IMR-90 (cell line): Measurements from ENCODE around the gene EFEMP2. TPM values are rescaled to one million over a fixed set of nuclear protein-coding genes. Genes with fewer than 3 reads are reported as not detected.

Experiments
- ATAC-seq: fragments of 200-7000 bp; cut with Tn5 transposase; 2 replicates; pipeline ENCODE4 v1.9.1; 2020; ENCODE audit warnings: low read depth, mild to moderate bottlenecking, moderate library complexity
- BruUV-seq: library from RNA; stranded (reverse); fragments of 400-500 nt; replicated peaks from 2 replicates; lab custom pipeline; 2021; lab: Mats Ljungman, UMichigan
- CTCF ChIA-PET: fragments of 300-600 bp; formaldehyde crosslinking; extraction: SDS; loops from one replicate; lab custom pipeline; 2021; ENCODE audit warnings: antibody characterized with exemption; lab: Yijun Ruan, JAX
- POLR2A ChIA-PET: fragments of 300-600 bp; sonication (Branson Sonifier 250); formaldehyde crosslinking; loops from one replicate; lab custom pipeline; 2022; ENCODE audit warnings: antibody characterized with exemption; ENCODE audit not compliant: unreplicated experiment; lab: Charles Lee
- DNase-seq: peaks from one replicate; pipeline ENCODE4 v3.0.0; 2013
- H2AFZ ChIP-seq: replicated peaks from 2 replicates; pipeline ENCODE3; 2013; ENCODE audit warnings: low read length, mild to moderate bottlenecking; ENCODE audit not compliant: poor library complexity
- H2AK5ac ChIP-seq: 2 replicates; pipeline ENCODE4 v1.6.1; 2013; ENCODE audit warnings: low read depth, low read length, inconsistent platforms
- H2AK9ac ChIP-seq: replicated peaks from 2 replicates; pipeline ENCODE3; 2013; ENCODE audit warnings: mild to moderate bottlenecking, low read depth, low read length, moderate library complexity; ENCODE audit not compliant: poor library complexity
- H2BK120ac ChIP-seq: 2 replicates; pipeline ENCODE4 v1.6.1; 2013; ENCODE audit warnings: low read depth, low read length, inconsistent platforms
- H2BK15ac ChIP-seq: 3 replicates; pipeline ENCODE4 v1.6.1; 2013; ENCODE audit warnings: low read depth, low read length, inconsistent platforms
- H2BK20ac ChIP-seq: 2 replicates; pipeline ENCODE4 v1.6.1; 2013; ENCODE audit warnings: low read depth, mild to moderate bottlenecking, inconsistent platforms, low read length, moderate library complexity
- H2BK5ac ChIP-seq: 2 replicates; pipeline ENCODE4 v1.6.1; 2013; ENCODE audit warnings: mild to moderate bottlenecking, low read depth, low read length, inconsistent platforms; ENCODE audit not compliant: poor library complexity, severe bottlenecking
- H3K14ac ChIP-seq: replicated peaks from 2 replicates; pipeline ENCODE4 v1.6.1; 2013; ENCODE audit warnings: low read depth, low read length, inconsistent platforms
- H3K18ac ChIP-seq: 2 replicates; pipeline ENCODE4 v1.6.1; 2013; ENCODE audit warnings: low read depth, low read length, control low read depth
- H3K23ac ChIP-seq: 2 replicates; pipeline ENCODE4 v1.6.1; 2013; ENCODE audit warnings: low read depth, low read length, inconsistent platforms
- H3K27ac ChIP-seq: 2 replicates; pipeline ENCODE4 v1.5.1; 2013; ENCODE audit warnings: mild to moderate bottlenecking, control low read depth, low read length; ENCODE audit not compliant: insufficient read depth
- H3K27me3 ChIP-seq: 2 replicates; pipeline ENCODE4 v1.6.1; 2013; ENCODE audit warnings: low read length; ENCODE audit not compliant: control insufficient read depth, insufficient read depth
- H3K36me3 ChIP-seq: 2 replicates; pipeline ENCODE4 v1.6.1; 2013; ENCODE audit warnings: low read length, mixed read lengths; ENCODE audit not compliant: control insufficient read depth, insufficient read depth
- H3K4ac ChIP-seq: 2 replicates; pipeline ENCODE4 v1.6.1; 2013; ENCODE audit warnings: low read depth, low read length, inconsistent platforms
- H3K4me1 ChIP-seq: 2 replicates; pipeline ENCODE4 v1.6.1; 2013; ENCODE audit warnings: low read length, mixed read lengths; ENCODE audit not compliant: control insufficient read depth, insufficient read depth
- H3K4me2 ChIP-seq: 2 replicates; pipeline ENCODE4 v1.6.1; 2013; ENCODE audit warnings: low read depth, mild to moderate bottlenecking, control low read depth, low read length, moderate library complexity
- H3K4me3 ChIP-seq: 2 replicates; pipeline ENCODE4 v1.5.1; 2013; ENCODE audit warnings: low read depth, mild to moderate bottlenecking, control low read depth, low read length, moderate library complexity; ENCODE audit not compliant: insufficient read depth
- H3K56ac ChIP-seq: 2 replicates; pipeline ENCODE4 v1.6.1; 2013; ENCODE audit warnings: low read length, inconsistent platforms; ENCODE audit not compliant: insufficient read depth; ENCODE audit errors: extremely low read depth
- H3K79me1 ChIP-seq, 2 experiments: 2 replicates each; pipeline ENCODE4 v1.6.1; 2013; ENCODE audit warnings: low read length in 2 of 2, inconsistent platforms in 1 of 2, low read depth in 1 of 2
- H3K9ac ChIP-seq: 2 replicates; pipeline ENCODE4 v1.6.1; 2013; ENCODE audit warnings: low read depth, low read length, control low read depth
- H3K9me1 ChIP-seq: 2 replicates; pipeline ENCODE4 v1.6.1; 2013; ENCODE audit warnings: low read length, inconsistent platforms; ENCODE audit not compliant: insufficient read depth
- H3K9me3 ChIP-seq: 2 replicates; pipeline ENCODE4 v1.6.1; 2013; ENCODE audit warnings: low read length; ENCODE audit not compliant: control insufficient read depth, insufficient read depth
- H4K20me1 ChIP-seq: 2 replicates; pipeline ENCODE4 v1.6.1; 2013; ENCODE audit warnings: low read length, inconsistent platforms; ENCODE audit not compliant: insufficient read depth
- H4K5ac ChIP-seq: 2 replicates; pipeline ENCODE4 v1.6.1; 2013; ENCODE audit warnings: mild to moderate bottlenecking, low read depth, low read length, control low read depth
- H4K8ac ChIP-seq, 2 experiments: 2 replicates each; pipeline ENCODE4 v1.6.1; 2013; ENCODE audit warnings: low read depth in 2 of 2, low read length in 2 of 2, control low read depth in 1 of 2, inconsistent platforms in 1 of 2
- H4K91ac ChIP-seq: 2 replicates; pipeline ENCODE4 v1.6.1; 2013; ENCODE audit warnings: low read depth, low read length, inconsistent platforms; ENCODE audit not compliant: insufficient read depth
- BHLHE40 ChIP-seq: fragments of 150-350 bp; IDR thresholded peaks from 2 replicates; pipeline ENCODE4 v1.6.1; 2016; ENCODE audit warnings: mild to moderate bottlenecking, low read depth, low read length
- CHD1 ChIP-seq: IDR thresholded peaks from 2 replicates; pipeline ENCODE4 v1.6.1; 2012; ENCODE audit warnings: low read depth, low read length, improper control_type of control experiment
- CTCF ChIP-seq: conservative IDR thresholded peaks from 2 replicates; pipeline ENCODE4 v1.5.1; 2012; ENCODE audit warnings: mild to moderate bottlenecking, low read depth, low read length, improper control_type of control experiment
- ELK1 ChIP-seq: fragments of 150-350 bp; IDR thresholded peaks from 2 replicates; pipeline ENCODE4 v1.6.1; 2016; ENCODE audit warnings: low read depth, mild to moderate bottlenecking, low read length, moderate library complexity, borderline replicate concordance
- FOS ChIP-seq: fragments of 150-350 bp; IDR thresholded peaks from 2 replicates; pipeline ENCODE4 v1.6.1; 2016; ENCODE audit warnings: low read depth, low read length
- MAFK ChIP-seq: IDR thresholded peaks from 2 replicates; pipeline ENCODE4 v1.6.1; 2012; ENCODE audit warnings: low read depth, low read length, improper control_type of control experiment
- MAZ ChIP-seq: IDR thresholded peaks from 2 replicates; pipeline ENCODE4 v1.6.1; 2012; ENCODE audit warnings: low read depth, mild to moderate bottlenecking, low read length, improper control_type of control experiment, moderate library complexity, borderline replicate concordance
- NFE2L2 ChIP-seq: fragments of 150-350 bp; IDR thresholded peaks from 2 replicates; pipeline ENCODE4 v1.6.1; 2016; ENCODE audit warnings: low read depth, mild to moderate bottlenecking, low read length
- RAD21 ChIP-seq: IDR thresholded peaks from 2 replicates; pipeline ENCODE4 v1.6.1; 2012; ENCODE audit warnings: low read length, improper control_type of control experiment
- RCOR1 ChIP-seq: IDR thresholded peaks from 2 replicates; pipeline ENCODE4 v1.6.1; 2012; ENCODE audit warnings: mild to moderate bottlenecking, low read length, improper control_type of control experiment; ENCODE audit not compliant: insufficient replicate concordance
- RFX5 ChIP-seq: IDR thresholded peaks from 2 replicates; pipeline ENCODE4 v1.8.0; 2012; ENCODE audit warnings: low read depth, mild to moderate bottlenecking, low read length, moderate library complexity
- SMC3 ChIP-seq: fragments of 150-350 bp; IDR thresholded peaks from 2 replicates; pipeline ENCODE4 v1.6.1; 2016; ENCODE audit warnings: low read depth, mild to moderate bottlenecking, antibody characterized with exemption, low read length, moderate library complexity
- WGBS, 2 experiments: methylation state at CpG; one replicate each; pipeline versions ENCODE4 v1.1.5 to v1.1.7; 2013; ENCODE audit warnings: missing lambda C conversion rate in 2 of 2; ENCODE audit not compliant: insufficient read length in 1 of 2; ENCODE audit errors: extremely low coverage in 2 of 2; 5-methylcytosine and 5-hydroxymethylcytosine counted together
- dilution Hi-C: fragments of 300-500 bp; cut with HindIII; formaldehyde crosslinking; loops from one replicate; pipeline ENCODE4 v1.14.3; 2018; ENCODE audit warnings: low sequenced_read_pairs; ENCODE audit not compliant: unreplicated experiment
- in situ Hi-C: fragments of 300-500 bp; cut with MboI; formaldehyde crosslinking; loops from 3 replicates; pipeline ENCODE4 v1.14.3; 2019; ENCODE audit warnings: low sequenced_read_pairs, inconsistent platforms, mixed read lengths
- intact Hi-C: fragments of 100-400 bp; cut with micrococcal nuclease; formaldehyde crosslinking; loops from 2 replicates; pipeline ENCODE4 v1.10.0; 2022
- polyA plus RNA-seq, 3 experiments: library from polyadenylated mRNA; depleted of rRNA; stranded (reverse); fragments of >200 nt; gene quantifications; 2 replicates each; pipeline ENCODE4 v1.2.3, GENCODE V29; 2012; ENCODE audit warnings: low replicate concordance in 1 of 3
- total RNA-seq: library from RNA; depleted of rRNA; stranded (reverse); fragments of >200 nt; gene quantifications from 2 replicates; pipeline ENCODE4 v1.2.3, GENCODE V29; 2012
- TF ChIP-seq, protein P1 (sequence below): fragments of 150-350 bp; IDR thresholded peaks from 2 replicates; pipeline ENCODE4 v1.6.1; 2017; ENCODE audit warnings: mild to moderate bottlenecking, antibody characterized with exemption, low read length, low read depth

EFEMP2 gene
- total and polyA plus RNA-seq, 2 of the 4 experiments (the other 2 are of a cell fraction) = 62.7 to 431 TPM

- in situ Hi-C loops (no loop called here), dilution Hi-C loops (no loop called here), intact Hi-C loops (no loop called here)
- H3K9me1 ChIP-seq = peaks cover 29% of the 10 kb centered on the region
- H2AK5ac ChIP-seq = no peak overlapping the region
- H3K79me1 ChIP-seq = peaks cover 20 to 60% of the 10 kb centered on the region in 2 experiments
- H4K5ac ChIP-seq = no peak overlapping the region
- ATAC-seq (no peak), DNase-seq (no peak)
- H3K9ac ChIP-seq = no peak overlapping the region
- H2BK20ac ChIP-seq = no peak overlapping the region
- no peak overlapping the region for H2AK9ac ChIP-seq
- POLR2A ChIA-PET = interaction anchor here (1.0 kb wide), 1 partner anchor 140 kb away, joined by 4 read pairs; no protein-coding TSS in a partner anchor
- peaks cover 79% of the 10 kb centered on the region for H4K20me1 ChIP-seq
- H3K4me1 ChIP-seq = peaks cover 4% of the 10 kb centered on the region
- no peaks in the 10 kb centered on the region for H3K27me3 ChIP-seq
- TF ChIP-seq CHD1 = no peak
- no peak for TF ChIP-seq RFX5
- no peak for TF ChIP-seq MAFK
- no peak for TF ChIP-seq RCOR1
- TF ChIP-seq MAZ = no peak
- TF ChIP-seq RAD21 = no peak
- no peak for TF ChIP-seq SMC3
- TF ChIP-seq, protein P1, sequence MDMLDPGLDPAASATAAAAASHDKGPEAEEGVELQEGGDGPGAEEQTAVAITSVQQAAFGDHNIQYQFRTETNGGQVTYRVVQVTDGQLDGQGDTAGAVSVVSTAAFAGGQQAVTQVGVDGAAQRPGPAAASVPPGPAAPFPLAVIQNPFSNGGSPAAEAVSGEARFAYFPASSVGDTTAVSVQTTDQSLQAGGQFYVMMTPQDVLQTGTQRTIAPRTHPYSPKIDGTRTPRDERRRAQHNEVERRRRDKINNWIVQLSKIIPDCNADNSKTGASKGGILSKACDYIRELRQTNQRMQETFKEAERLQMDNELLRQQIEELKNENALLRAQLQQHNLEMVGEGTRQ = no peak
- no peak for TF ChIP-seq NFE2L2
- TF ChIP-seq FOS = no peak
- no peak for TF ChIP-seq BHLHE40
- TF ChIP-seq ELK1 = no peak
- TF ChIP-seq CTCF = no peak
- H3K4me3 ChIP-seq = no peak overlapping the region
- no peaks in the 10 kb centered on the region for H3K9me3 ChIP-seq
- H3K36me3 ChIP-seq = peaks cover 59% of the 10 kb centered on the region
- no peak overlapping the region for H2AFZ ChIP-seq
- no TSS peak for BruUV-seq
- H3K56ac ChIP-seq = no peak overlapping the region
- CTCF ChIA-PET = no interaction called here
- no peak overlapping the region for H3K14ac ChIP-seq
- H3K23ac ChIP-seq = no peak overlapping the region
- 100% methylated on average over 2 of the region's 6 CpGs; no CpG with 5 or more reads in 1 of the 2 experiments for WGBS, 2 experiments
- H3K18ac ChIP-seq = no peak overlapping the region
- H3K27ac ChIP-seq = no peak overlapping the region
- no peak overlapping the region for H3K4me2 ChIP-seq
- H4K8ac ChIP-seq = 0 out of 4 replicates have a peak overlapping the region, but pooled peaks of 1 of the 2 experiments have one; percentile 20
- no peak overlapping the region for H2BK15ac ChIP-seq
- no peak overlapping the region for H2BK120ac ChIP-seq
- H4K91ac ChIP-seq = no peak overlapping the region
- H2BK5ac ChIP-seq = no peak overlapping the region
- H3K4ac ChIP-seq = no peak overlapping the region
These were observed 19.2 kb downstream of the EFEMP2 start for GRCh38 chr11:65853246-65853979.
